ENCODE measurements around the gene ZNF358. TPM values are rescaled to one million over a fixed set of nuclear protein-coding genes. Genes with fewer than 3 reads are reported as not detected.

The ZNF358 gene
- total RNA-seq, 1 donor from 2014 or later, result 14.6 TPM

DNA sequence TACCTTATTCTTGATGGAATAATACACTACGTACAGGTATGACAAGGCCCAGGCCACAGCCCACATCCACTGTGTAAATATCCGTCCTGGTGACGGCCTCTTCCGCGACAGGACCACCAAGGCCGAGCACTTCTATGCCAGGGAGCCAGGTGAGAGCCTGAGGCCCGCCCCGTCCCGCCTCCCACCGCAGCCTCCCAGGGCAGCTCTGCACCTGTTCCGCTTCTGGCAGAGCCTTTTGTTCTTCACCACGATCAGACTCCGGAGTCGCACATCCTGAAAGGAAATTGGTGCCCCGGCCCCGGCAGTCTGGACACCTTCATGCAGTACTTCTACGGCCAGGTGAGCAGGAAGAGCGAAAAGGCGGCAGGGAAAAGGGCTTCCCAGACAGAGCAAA is 10.6 kb upstream of the ZNF358 start:
- no peak overlapping the region for H3K27ac ChIP-seq (ENCODE audit: low read depth, low read length)
- H3K9me3 ChIP-seq (ENCODE audit: control insufficient read depth in 3 of 3, low read length in 3 of 3), result no peaks in the 10 kb centered on the region
- H3K4me3 ChIP-seq (ENCODE audit: low read length in 3 of 3), result no peak overlapping the region

DNA sequence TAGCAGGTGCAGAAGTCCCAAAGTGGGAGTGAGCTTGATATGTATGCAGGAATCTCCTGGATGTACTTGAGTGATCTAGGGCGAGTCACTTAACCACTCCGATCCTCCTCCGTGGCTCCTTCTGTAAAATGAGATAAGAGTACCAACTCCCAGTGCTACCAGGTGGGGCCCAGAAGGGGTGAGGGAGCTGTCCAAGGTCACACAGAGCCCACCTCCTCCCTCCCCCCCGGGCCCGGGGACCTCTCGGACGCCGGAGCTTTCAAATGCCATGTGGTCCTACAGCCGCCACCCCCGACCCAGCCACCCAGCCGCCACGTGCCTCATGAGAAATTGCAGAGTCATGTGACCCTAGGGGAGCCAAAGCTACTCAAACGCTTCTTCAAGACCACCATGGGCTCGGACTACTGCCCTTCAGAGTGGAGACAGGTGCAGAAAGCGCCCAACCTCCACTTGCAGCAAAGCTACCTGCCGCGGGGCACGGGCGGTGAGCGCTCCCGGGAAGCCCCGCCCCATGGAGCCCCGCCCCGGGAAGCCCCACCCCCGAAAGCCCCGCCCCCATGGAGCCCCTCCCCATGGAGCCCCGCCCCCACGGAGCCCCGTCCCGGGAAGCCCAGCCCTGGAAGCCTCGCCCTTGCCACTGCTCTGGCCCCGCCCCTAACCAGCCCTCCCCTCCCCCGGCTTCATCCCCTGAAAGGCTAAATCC is 10.1 kb upstream of the ZNF358 start:
- Histone ChIP-seq H3K9me3 (ENCODE audit: control insufficient read depth in 3 of 3, low read length in 3 of 3) (no peaks in the 10 kb centered on the region), H3K9ac (ENCODE audit: low read depth in 1 of 3, low read length in 3 of 3) (peak overlapping the region in 1 of 3 donors; percentile 8), H3K4me3 (ENCODE audit: low read length in 3 of 3) (no peak overlapping the region), H3K36me3 (ENCODE audit: control insufficient read depth in 3 of 3, insufficient read depth in 3 of 3, low read length in 3 of 3) (no peaks in the 10 kb centered on the region), H3K27ac (ENCODE audit: low read depth, low read length) (no peak overlapping the region), H3K27me3 (ENCODE audit: control insufficient read depth in 3 of 3, insufficient read depth in 3 of 3, low read length in 3 of 3) (peaks cover 4 to 34% (median 29%) of the 10 kb centered on the region in 3 donors), H3K4me1 (ENCODE audit: control insufficient read depth in 3 of 3, insufficient read depth in 3 of 3, low read length in 3 of 3) (peaks cover 5 to 9% (median 6%) of the 10 kb centered on the region in 3 donors)

More for the DNA sequence above, 10.6 kb upstream of the ZNF358 start:
- H3K4me1 ChIP-seq (ENCODE audit: control insufficient read depth in 3 of 3, insufficient read depth in 3 of 3, low read length in 3 of 3), result peaks cover 6 to 11% (median 8%) of the 10 kb centered on the region in 3 donors
- H3K9ac ChIP-seq (ENCODE audit: low read depth in 1 of 3, low read length in 3 of 3), result peak overlapping the region in 1 of 3 donors; percentile 8
- H3K36me3 ChIP-seq (ENCODE audit: control insufficient read depth in 3 of 3, insufficient read depth in 3 of 3, low read length in 3 of 3), result no peaks in the 10 kb centered on the region
- peaks cover 9 to 33% (median 33%) of the 10 kb centered on the region in 3 donors for H3K27me3 ChIP-seq (ENCODE audit: control insufficient read depth in 3 of 3, insufficient read depth in 3 of 3, low read length in 3 of 3)

DNA sequence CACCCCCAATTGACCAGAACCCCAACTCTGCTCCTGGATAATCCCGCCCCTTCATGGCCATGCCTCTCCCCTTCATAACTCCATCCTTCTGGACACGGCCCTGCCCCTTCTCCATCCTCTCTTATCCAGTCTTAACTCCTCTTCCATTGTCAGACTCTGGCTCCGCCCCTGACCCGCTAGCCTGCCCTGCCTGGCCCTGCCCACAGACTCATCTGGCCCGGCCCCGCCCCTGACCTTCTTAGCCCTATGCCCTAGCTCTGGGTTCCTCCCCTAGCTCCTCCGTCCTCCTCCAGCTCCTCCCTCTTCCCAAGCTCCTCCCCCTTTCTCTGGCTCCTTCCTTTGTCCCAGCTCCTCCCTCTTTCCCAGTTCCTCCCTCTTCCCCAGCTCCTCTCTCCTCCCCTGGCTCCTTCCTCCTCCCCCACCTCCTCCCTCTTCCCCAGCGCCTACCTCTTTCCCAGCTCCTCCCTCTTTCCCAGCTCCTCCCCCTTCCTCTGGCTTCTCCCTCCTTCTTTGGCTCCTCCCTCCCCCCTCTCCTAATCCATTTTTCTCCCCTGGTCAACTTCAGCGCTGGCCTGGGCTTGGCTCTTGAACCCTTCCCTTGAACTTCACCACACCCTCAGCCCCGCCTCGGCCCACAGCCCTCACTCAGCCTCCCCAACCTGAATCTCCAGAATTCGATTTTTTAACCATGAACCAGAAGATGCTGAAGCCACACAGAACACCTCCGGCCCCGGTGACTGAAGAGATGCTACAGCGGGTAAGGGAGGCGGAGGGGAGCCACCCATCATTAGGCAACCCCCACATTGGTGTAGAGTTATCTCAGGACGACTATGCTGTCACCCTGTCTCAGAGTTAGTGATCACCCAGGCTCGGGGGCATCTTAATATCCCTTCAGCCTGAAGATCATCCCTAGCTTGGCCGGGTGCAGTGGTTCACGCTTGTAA is 9.2 kb upstream of the ZNF358 start:
- Histone ChIP-seq H3K27me3 (ENCODE audit: control insufficient read depth in 3 of 3, insufficient read depth in 3 of 3, low read length in 3 of 3) (peaks cover 0 to 31% (median 23%) of the 10 kb centered on the region in 3 donors), H3K4me3 (ENCODE audit: low read length in 3 of 3) (no peak overlapping the region), H3K27ac (ENCODE audit: low read depth, low read length) (no peak overlapping the region)

DNA sequence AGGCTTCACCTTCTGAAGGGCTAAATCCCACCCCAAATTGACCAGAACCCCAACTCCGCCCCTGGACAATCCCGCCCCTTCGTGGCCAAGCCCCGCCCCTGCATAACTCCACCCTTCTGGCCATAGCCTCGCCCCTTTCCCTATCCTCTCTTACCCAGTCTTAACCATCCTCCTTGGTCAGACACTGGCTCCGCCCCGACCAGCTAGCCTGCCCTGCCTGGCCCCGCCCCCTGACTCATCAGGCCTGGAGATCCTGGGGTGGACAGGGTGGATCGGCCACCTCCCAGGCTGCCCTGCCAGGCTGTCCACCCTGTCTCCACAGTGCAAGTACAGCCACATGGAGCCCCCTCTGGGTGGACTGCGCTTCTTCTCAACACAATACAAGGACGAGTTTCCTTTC is 8.0 kb upstream of the ZNF358 start:
- Histone ChIP-seq H3K9me3 (ENCODE audit: control insufficient read depth in 3 of 3, low read length in 3 of 3) (no peaks in the 10 kb centered on the region), H3K27me3 (ENCODE audit: control insufficient read depth in 3 of 3, insufficient read depth in 3 of 3, low read length in 3 of 3) (peaks cover 0 to 23% (median 15%) of the 10 kb centered on the region in 3 donors), H3K4me1 (ENCODE audit: control insufficient read depth in 3 of 3, insufficient read depth in 3 of 3, low read length in 3 of 3) (peaks cover 0 to 6% (median 4%) of the 10 kb centered on the region in 3 donors), H3K9ac (ENCODE audit: low read depth in 1 of 3, low read length in 3 of 3) (no peak overlapping the region), H3K36me3 (ENCODE audit: control insufficient read depth in 3 of 3, insufficient read depth in 3 of 3, low read length in 3 of 3) (no peaks in the 10 kb centered on the region), H3K4me3 (ENCODE audit: low read length in 3 of 3) (no peak overlapping the region), H3K27ac (ENCODE audit: low read depth, low read length) (no peak overlapping the region)

More for the DNA sequence above, 9.2 kb upstream of the ZNF358 start:
- H3K36me3 ChIP-seq (ENCODE audit: control insufficient read depth in 3 of 3, insufficient read depth in 3 of 3, low read length in 3 of 3), result no peaks in the 10 kb centered on the region
- H3K9ac ChIP-seq (ENCODE audit: low read depth in 1 of 3, low read length in 3 of 3), result no peak overlapping the region
- peaks cover 0 to 6% (median 4%) of the 10 kb centered on the region in 3 donors for H3K4me1 ChIP-seq (ENCODE audit: control insufficient read depth in 3 of 3, insufficient read depth in 3 of 3, low read length in 3 of 3)
- H3K9me3 ChIP-seq (ENCODE audit: control insufficient read depth in 3 of 3, low read length in 3 of 3), result no peaks in the 10 kb centered on the region

DNA sequence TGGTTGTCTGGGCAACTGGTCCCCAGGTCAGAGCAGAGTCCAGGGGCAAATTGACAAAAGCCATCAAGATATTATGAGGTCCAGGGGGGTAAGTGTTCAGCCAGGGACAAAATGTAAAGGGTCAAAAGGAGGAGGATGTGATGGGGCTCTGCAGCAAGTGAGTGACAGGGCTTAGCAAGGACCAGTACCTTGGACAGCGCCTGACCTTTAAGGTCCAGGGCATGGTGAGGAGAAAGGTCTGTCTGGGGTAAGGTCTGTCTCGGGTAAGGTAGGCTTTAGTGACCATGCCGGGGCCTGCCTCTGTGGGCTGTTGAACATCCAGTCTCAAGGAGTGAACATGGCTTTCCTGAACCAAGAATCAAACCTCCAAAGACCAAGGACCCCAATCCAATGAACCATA is 6.3 kb upstream of the ZNF358 start:
- H3K27ac ChIP-seq (ENCODE audit: low read depth, low read length), result no peak overlapping the region
- H3K4me3 ChIP-seq (ENCODE audit: low read length in 3 of 3), result no peak overlapping the region
- H3K9ac ChIP-seq (ENCODE audit: low read depth in 1 of 3, low read length in 3 of 3), result no peak overlapping the region
- no peaks in the 10 kb centered on the region for H3K9me3 ChIP-seq (ENCODE audit: control insufficient read depth in 3 of 3, low read length in 3 of 3)
- peaks cover 0 to 6% (median 4%) of the 10 kb centered on the region in 3 donors for H3K4me1 ChIP-seq (ENCODE audit: control insufficient read depth in 3 of 3, insufficient read depth in 3 of 3, low read length in 3 of 3)
- H3K36me3 ChIP-seq (ENCODE audit: control insufficient read depth in 3 of 3, insufficient read depth in 3 of 3, low read length in 3 of 3), result no peaks in the 10 kb centered on the region
- H3K27me3 ChIP-seq (ENCODE audit: control insufficient read depth in 3 of 3, insufficient read depth in 3 of 3, low read length in 3 of 3), result peaks cover 0 to 20% (median 12%) of the 10 kb centered on the region in 3 donors

DNA sequence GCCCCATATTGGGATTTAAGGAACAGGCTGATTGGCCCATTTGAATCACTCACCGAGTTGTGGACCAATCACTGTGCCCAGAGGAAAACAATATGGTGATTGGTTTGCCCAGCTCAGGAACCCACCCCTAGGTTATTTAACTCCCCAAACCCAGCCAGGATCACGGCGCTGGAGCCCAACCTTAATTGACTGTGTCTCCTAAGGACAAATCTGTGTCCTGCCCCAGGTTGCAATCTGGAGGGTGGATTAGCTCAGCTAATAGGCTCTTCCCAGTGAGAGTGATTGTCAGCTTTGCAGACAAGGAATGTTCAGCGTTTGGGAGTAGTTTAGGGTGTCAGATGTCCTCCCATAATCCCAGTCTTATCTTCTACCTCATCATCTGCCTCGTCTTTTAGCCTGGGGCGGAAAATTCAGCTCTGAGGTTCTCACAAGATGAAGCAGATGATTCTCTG is 3.5 kb upstream of the ZNF358 start:
- peaks cover 7 to 15% (median 15%) of the 10 kb centered on the region in 3 donors for H3K4me1 ChIP-seq (ENCODE audit: control insufficient read depth in 3 of 3, insufficient read depth in 3 of 3, low read length in 3 of 3)
- no peak overlapping the region for H3K4me3 ChIP-seq (ENCODE audit: low read length in 3 of 3)
- H3K9me3 ChIP-seq (ENCODE audit: control insufficient read depth in 3 of 3, low read length in 3 of 3), result no peaks in the 10 kb centered on the region
- H3K9ac ChIP-seq (ENCODE audit: low read depth in 1 of 3, low read length in 3 of 3), result no peak overlapping the region
- peaks cover 0 to 12% (median 0%) of the 10 kb centered on the region in 3 donors for H3K27me3 ChIP-seq (ENCODE audit: control insufficient read depth in 3 of 3, insufficient read depth in 3 of 3, low read length in 3 of 3)
- no peak overlapping the region for H3K27ac ChIP-seq (ENCODE audit: low read depth, low read length)
- no peaks in the 10 kb centered on the region for H3K36me3 ChIP-seq (ENCODE audit: control insufficient read depth in 3 of 3, insufficient read depth in 3 of 3, low read length in 3 of 3)

DNA sequence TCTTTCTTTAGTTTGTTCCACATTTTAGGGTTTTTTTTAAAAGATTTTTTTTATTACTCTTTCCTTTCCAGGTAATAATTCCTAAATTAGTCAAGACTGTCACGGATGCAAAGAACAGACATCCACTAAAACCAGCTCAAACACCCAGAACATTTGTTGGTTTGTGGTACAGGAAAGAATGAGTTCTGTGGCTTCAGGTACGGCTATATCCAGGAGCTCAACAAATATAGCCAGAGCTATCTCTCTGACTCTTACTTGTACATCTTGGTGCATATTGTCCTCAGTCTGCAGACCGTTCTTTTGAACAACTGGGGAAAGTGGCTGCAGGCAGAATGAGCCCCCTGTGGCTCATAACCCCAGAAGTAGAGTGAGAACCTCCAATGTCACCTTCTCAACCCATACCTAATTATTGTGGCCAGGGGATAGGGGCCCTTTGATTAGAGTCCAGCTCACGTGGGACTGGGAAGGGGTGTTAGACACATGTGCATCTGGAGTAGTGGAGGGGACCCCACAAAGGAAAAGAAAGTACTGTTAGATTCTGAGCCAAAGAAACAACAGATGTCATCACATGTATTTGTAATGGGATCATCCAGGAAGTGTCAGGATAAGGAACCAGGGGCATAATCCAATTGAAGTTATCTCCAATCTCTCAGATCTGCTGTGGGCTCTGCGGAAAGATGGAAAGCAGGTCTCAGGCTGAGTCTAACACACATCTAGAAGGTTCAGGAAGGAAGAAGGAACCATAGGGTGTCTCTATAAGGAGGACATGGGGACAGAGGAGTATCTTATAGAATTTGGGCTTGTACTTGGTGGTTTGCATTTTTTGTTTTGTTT is 1.9 kb upstream of the ZNF358 start:
- no peaks in the 10 kb centered on the region for H3K36me3 ChIP-seq (ENCODE audit: control insufficient read depth in 3 of 3, insufficient read depth in 3 of 3, low read length in 3 of 3)
- peaks cover 0 to 7% (median 0%) of the 10 kb centered on the region in 3 donors for H3K27me3 ChIP-seq (ENCODE audit: control insufficient read depth in 3 of 3, insufficient read depth in 3 of 3, low read length in 3 of 3)
- H3K27ac ChIP-seq (ENCODE audit: low read depth, low read length), result no peak overlapping the region
- H3K9ac ChIP-seq (ENCODE audit: low read depth in 1 of 3, low read length in 3 of 3), result no peak overlapping the region
- H3K9me3 ChIP-seq (ENCODE audit: control insufficient read depth in 3 of 3, low read length in 3 of 3), result no peaks in the 10 kb centered on the region
- H3K4me1 ChIP-seq (ENCODE audit: control insufficient read depth in 3 of 3, insufficient read depth in 3 of 3, low read length in 3 of 3), result peaks cover 7 to 19% (median 15%) of the 10 kb centered on the region in 3 donors
- no peak overlapping the region for H3K4me3 ChIP-seq (ENCODE audit: low read length in 3 of 3)

DNA sequence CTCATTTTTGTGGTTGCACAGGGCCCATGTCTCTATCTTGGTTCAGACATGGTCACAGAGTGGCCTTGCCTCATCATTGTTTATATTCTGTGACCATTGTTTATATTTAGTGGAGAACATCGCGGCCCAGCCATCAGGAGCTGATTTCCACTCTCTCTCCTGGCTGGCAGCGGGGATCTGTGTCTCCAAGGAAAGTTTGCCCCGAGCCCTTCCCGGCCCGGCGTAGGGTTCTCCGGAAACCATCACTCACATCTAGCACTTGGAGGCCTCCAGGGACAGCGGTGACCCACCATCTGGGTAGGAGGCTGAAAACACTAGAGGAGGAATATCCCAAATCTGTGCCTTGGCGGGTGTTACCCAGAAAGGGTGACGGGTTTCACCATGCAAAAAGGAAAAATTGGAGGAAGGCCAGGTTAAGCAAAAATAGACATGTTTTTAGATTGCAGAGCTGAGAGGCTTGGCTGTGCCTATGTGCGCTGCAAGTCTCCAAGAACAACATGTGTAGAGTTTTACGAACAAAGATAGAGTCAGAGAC is 726 bp upstream of the ZNF358 start:
- Histone ChIP-seq H3K27me3 (ENCODE audit: control insufficient read depth in 3 of 3, insufficient read depth in 3 of 3, low read length in 3 of 3) (peaks cover 0 to 2% (median 0%) of the 10 kb centered on the region in 3 donors), H3K9me3 (ENCODE audit: control insufficient read depth in 3 of 3, low read length in 3 of 3) (no peaks in the 10 kb centered on the region), H3K4me1 (ENCODE audit: control insufficient read depth in 3 of 3, insufficient read depth in 3 of 3, low read length in 3 of 3) (peaks cover 7 to 19% (median 15%) of the 10 kb centered on the region in 3 donors), H3K9ac (ENCODE audit: low read depth in 1 of 3, low read length in 3 of 3) (peak overlapping the region; percentile 73 to 83 (median 77)), H3K36me3 (ENCODE audit: control insufficient read depth in 3 of 3, insufficient read depth in 3 of 3, low read length in 3 of 3) (peaks cover 0 to 4% (median 3%) of the 10 kb centered on the region in 3 donors), H3K27ac (ENCODE audit: low read depth, low read length) (peak overlapping the region; percentile 72), H3K4me3 (ENCODE audit: low read length in 3 of 3) (peak overlapping the region in 2 of 3 donors; percentile 73 to 79)

DNA sequence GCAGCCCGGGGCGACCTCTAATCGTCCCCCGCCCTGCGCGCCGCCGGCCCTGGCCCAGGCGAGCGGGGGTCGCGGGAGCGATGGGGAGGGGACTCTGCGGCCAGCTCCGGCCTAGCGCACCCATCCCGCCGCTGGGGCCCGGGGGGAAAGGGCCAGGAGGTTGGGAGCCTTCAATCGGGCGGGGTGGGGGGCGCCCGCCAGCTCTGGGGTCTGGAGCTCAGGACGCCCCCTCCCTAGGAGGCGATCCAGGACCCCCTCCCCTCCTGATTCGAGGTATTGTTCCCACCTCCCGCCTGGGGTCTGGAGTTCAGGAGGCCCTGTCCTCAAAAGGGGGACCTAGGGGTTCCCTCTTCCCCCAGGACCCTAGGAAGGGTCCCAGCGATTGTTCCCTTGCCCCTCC is 430 bp downstream of the ZNF358 start:
- H3K4me1 ChIP-seq (ENCODE audit: control insufficient read depth in 3 of 3, insufficient read depth in 3 of 3, low read length in 3 of 3), result peaks cover 7 to 22% (median 19%) of the 10 kb centered on the region in 3 donors
- peaks cover 0 to 4% (median 3%) of the 10 kb centered on the region in 3 donors for H3K36me3 ChIP-seq (ENCODE audit: control insufficient read depth in 3 of 3, insufficient read depth in 3 of 3, low read length in 3 of 3)
- peak overlapping the region; percentile 73 for H3K27ac ChIP-seq (ENCODE audit: low read depth, low read length)
- peak overlapping the region; percentile 92 to 98 (median 94) for H3K9ac ChIP-seq (ENCODE audit: low read depth in 1 of 3, low read length in 3 of 3)
- H3K4me3 ChIP-seq (ENCODE audit: low read length in 3 of 3), result peak overlapping the region; percentile 72 to 79 (median 78)
- no peaks in the 10 kb centered on the region for H3K9me3 ChIP-seq (ENCODE audit: control insufficient read depth in 3 of 3, low read length in 3 of 3)
- H3K27me3 ChIP-seq (ENCODE audit: control insufficient read depth in 3 of 3, insufficient read depth in 3 of 3, low read length in 3 of 3), result no peaks in the 10 kb centered on the region
